SU-DHL-6 (cell line): ENCODE results near the gene DNAH9.

Source experiments
- H2AFZ ChIP-seq: fragments of 200-600 bp; sonication (generic); 2 replicates; pipeline ENCODE4 v1.6.1; 2014; ENCODE audit warnings: low read depth, mild to moderate bottlenecking, moderate library complexity, mixed read lengths, antibody characterized with exemption, low read length; ENCODE audit not compliant: severe bottlenecking
- H3F3A ChIP-seq: fragments of 200-600 bp; shearing (Covaris generic); 2 replicates; pipeline ENCODE4 v1.6.0; 2016; ENCODE audit warnings: antibody characterized with exemption, mild to moderate bottlenecking; ENCODE audit not compliant: insufficient read depth
- H3K27ac ChIP-seq: fragments of 200-600 bp; sonication (generic); 2 replicates; pipeline ENCODE4 v1.5.1; 2016; ENCODE audit warnings: low read depth, mild to moderate bottlenecking, low read length, moderate library complexity, mixed read lengths
- H3K27me3 ChIP-seq: fragments of 200-600 bp; sonication (generic), shearing (Covaris generic); 2 replicates; pipeline ENCODE4 v1.6.0; 2014; ENCODE audit warnings: mild to moderate bottlenecking, low read length
- H3K36me3 ChIP-seq: fragments of 200-600 bp; sonication (generic); 2 replicates; pipeline ENCODE4 v1.6.1; 2014; ENCODE audit warnings: mild to moderate bottlenecking, low read length, mixed read lengths
- H3K4me2 ChIP-seq: fragments of 300-600, 200-600 bp; shearing (Covaris generic), sonication (generic); 2 replicates; pipeline ENCODE4 v1.6.0; 2014; ENCODE audit warnings: low read length, low read depth, mild to moderate bottlenecking; ENCODE audit not compliant: poor library complexity, severe bottlenecking
- H3K4me3 ChIP-seq: fragments of 200-600 bp; sonication (generic); 2 replicates; pipeline ENCODE4 v1.5.1; 2014; ENCODE audit warnings: antibody characterized with exemption, low read length, mild to moderate bottlenecking, mixed read lengths; ENCODE audit not compliant: insufficient read depth, poor library complexity, severe bottlenecking
- H3K79me2 ChIP-seq: fragments of 200-600 bp; sonication (generic); 2 replicates; pipeline ENCODE4 v1.6.1; 2014; ENCODE audit warnings: mild to moderate bottlenecking, low read length, moderate library complexity; ENCODE audit not compliant: insufficient read depth
- H3K9ac ChIP-seq: fragments of 200-600 bp; sonication (generic); 2 replicates; pipeline ENCODE4 v1.7.0; 2014; ENCODE audit warnings: mild to moderate bottlenecking, low read length
- H3K9me2 ChIP-seq: fragments of 200-600 bp; sonication (generic); replicated peaks from 2 replicates; pipeline ENCODE4 v1.6.1; 2014; ENCODE audit warnings: low read length; ENCODE audit not compliant: insufficient read depth
- H3K9me3 ChIP-seq: fragments of 200-600 bp; sonication (generic); 2 replicates; pipeline ENCODE4 v1.6.1; 2014; ENCODE audit warnings: low read length, mixed read lengths; ENCODE audit not compliant: insufficient read depth
- H4K20me1 ChIP-seq: fragments of 200-600 bp; sonication (generic); 2 replicates; pipeline ENCODE4 v1.6.1; 2014; ENCODE audit warnings: low read depth, mild to moderate bottlenecking, antibody characterized with exemption, low read length, moderate library complexity, mixed read lengths
- CTCF ChIP-seq: fragments of 200-600 bp; sonication (generic); IDR thresholded peaks from one replicate; pipeline ENCODE4 v1.5.1; 2017; ENCODE audit warnings: antibody characterized with exemption, mild to moderate bottlenecking, low read length, moderate library complexity; ENCODE audit not compliant: insufficient read depth, poor library complexity, severe bottlenecking
- EZH2phosphoT487 ChIP-seq: fragments of 200-600 bp; sonication (generic), shearing (Covaris generic); conservative IDR thresholded peaks from 2 replicates; pipeline ENCODE4 v1.6.1; 2018; ENCODE audit warnings: mild to moderate bottlenecking, antibody characterized with exemption, low read length, moderate library complexity, mixed read lengths

DNAH9 gene

GRCh38 chr17:11555530-11555929, 42.7 kb upstream of the DNAH9 start:
- H3K27ac ChIP-seq, result no peak overlapping the region
- H3K9me3 ChIP-seq, result no peaks in the 10 kb centered on the region
- no peaks in the 10 kb centered on the region for H3K27me3 ChIP-seq
- no peak overlapping the region for H2AFZ ChIP-seq
- H3F3A ChIP-seq, result no peaks in the 10 kb centered on the region
- no peaks in the 10 kb centered on the region for H3K79me2 ChIP-seq
- H3K4me3 ChIP-seq, result no peak overlapping the region
- H3K4me2 ChIP-seq, result no peak overlapping the region
- H4K20me1 ChIP-seq, result no peaks in the 10 kb centered on the region
- no peak overlapping the region for H3K9ac ChIP-seq
- no peak for TF ChIP-seq EZH2phosphoT487
- no peak for TF ChIP-seq CTCF
- no peaks in the 10 kb centered on the region for H3K9me2 ChIP-seq
- H3K36me3 ChIP-seq, result no peaks in the 10 kb centered on the region

GRCh38 chr17:11557727-11558452, 40.4 kb upstream of the DNAH9 start:
- Histone ChIP-seq H3K4me3 (no peak overlapping the region), H3K36me3 (no peaks in the 10 kb centered on the region), H3K9me3 (no peaks in the 10 kb centered on the region), H3K27ac (no peak overlapping the region), H3K79me2 (no peaks in the 10 kb centered on the region), H2AFZ (no peak overlapping the region), H3K9ac (no peak overlapping the region), H3F3A (no peaks in the 10 kb centered on the region), H3K27me3 (no peaks in the 10 kb centered on the region), H3K9me2 (no peaks in the 10 kb centered on the region), H3K4me2 (no peak overlapping the region), H4K20me1 (no peaks in the 10 kb centered on the region)
- TF ChIP-seq CTCF (no peak), EZH2phosphoT487 (no peak)

- Histone ChIP-seq H3K27me3 (no peaks in the 10 kb centered on the region), H3K4me3 (no peak overlapping the region), H3K4me2 (no peak overlapping the region), H3K36me3 (no peaks in the 10 kb centered on the region), H2AFZ (no peak overlapping the region), H4K20me1 (no peaks in the 10 kb centered on the region), H3K9ac (no peak overlapping the region), H3K27ac (no peak overlapping the region), H3K79me2 (no peaks in the 10 kb centered on the region), H3K9me2 (no peaks in the 10 kb centered on the region), H3F3A (no peaks in the 10 kb centered on the region), H3K9me3 (no peaks in the 10 kb centered on the region)
- TF ChIP-seq CTCF (no peak), EZH2phosphoT487 (no peak)
Measured at GRCh38 chr17:11558681-11559234, 39.5 kb upstream of the DNAH9 start.
